ENCODE measurements around the gene MAP2K4.

GRCh38 chr17:12055889-12056288 lies 35.2 kb downstream of the MAP2K4 start:
- TF ChIP-seq CTCF (IDR thresholded peaks at IDR 0.05; ENCODE audit: insufficient read depth, low read depth, low read length) = no peak
- no peak for TF ChIP-seq EZH2 (IDR thresholded peaks at IDR 0.05; ENCODE audit: insufficient read depth, low read length)

All from astrocyte (in vitro differentiated cells and primary cell).